Inflammatory macrophage treated with lipopolysaccharide for 4 hours (primary cell): ENCODE measurements around the gene SSTR1.
"Not testable (repeated sequence)": the region's sequence is repeated elsewhere in the genome, so short reads cannot be mapped to it uniquely, and the experiment has no call there.

Experiments
- DNase-seq: peaks from one replicate; pipeline ENCODE4 v3.0.0-alpha.2; 2020

The SSTR1 gene, protein sequence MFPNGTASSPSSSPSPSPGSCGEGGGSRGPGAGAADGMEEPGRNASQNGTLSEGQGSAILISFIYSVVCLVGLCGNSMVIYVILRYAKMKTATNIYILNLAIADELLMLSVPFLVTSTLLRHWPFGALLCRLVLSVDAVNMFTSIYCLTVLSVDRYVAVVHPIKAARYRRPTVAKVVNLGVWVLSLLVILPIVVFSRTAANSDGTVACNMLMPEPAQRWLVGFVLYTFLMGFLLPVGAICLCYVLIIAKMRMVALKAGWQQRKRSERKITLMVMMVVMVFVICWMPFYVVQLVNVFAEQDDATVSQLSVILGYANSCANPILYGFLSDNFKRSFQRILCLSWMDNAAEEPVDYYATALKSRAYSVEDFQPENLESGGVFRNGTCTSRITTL

DNA sequence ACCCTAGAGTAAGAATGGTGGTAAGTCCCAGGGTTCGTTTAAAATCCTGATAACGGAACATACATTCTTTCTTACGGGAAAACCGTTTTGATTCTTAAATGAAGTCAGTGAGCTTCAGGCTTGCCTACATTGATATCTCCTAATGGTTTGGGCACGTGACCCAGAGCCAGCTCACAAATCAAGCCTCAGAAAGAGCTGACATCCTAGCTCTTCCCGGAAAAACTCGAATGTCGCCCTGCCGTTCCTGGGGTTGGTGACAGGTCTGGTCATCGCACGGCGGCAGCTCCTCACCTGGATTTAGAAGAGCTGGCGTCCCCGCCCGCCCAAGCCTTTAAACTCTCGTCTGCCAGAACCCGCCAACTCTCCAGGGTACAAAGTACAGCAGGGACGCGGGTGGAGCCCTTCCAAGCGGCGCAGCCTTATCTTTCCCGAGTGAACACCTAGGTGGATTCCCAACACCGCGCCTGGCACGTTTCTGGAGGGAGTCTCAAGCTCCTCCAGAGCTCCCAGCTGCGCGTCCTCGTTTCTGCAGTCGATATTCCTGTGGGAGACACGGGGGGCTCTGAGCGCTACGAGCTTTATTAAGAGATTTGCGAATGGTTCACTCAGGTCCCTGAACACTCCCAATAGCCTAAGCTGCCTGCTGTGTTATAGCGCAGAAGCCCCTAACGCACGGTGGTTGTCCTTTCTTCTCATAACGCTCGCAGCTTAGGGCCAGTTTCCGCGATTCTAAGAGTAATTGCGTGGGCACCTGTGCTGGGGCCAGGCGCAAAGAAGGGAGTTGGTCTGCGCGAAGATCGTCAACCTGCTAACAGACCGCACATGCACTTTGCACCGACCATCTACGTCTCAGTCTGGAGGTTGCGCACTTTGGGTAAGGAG lies at the start of gene SSTR1:
Gene SSTR1, plus strand, starts transcription at position 169 of the 882 bp plus-strand sequence. CDS start 1,486 bp downstream, outside the sequence.
- DNase-seq: no peak

GRCh38 chr14:38158468-38158867 lies 49.2 kb upstream of the SSTR1 start:
- no peak for DNase-seq

GRCh38 chr14:38168416-38168815 lies 39.3 kb upstream of the SSTR1 start:
- DNase-seq: no peak

DNA sequence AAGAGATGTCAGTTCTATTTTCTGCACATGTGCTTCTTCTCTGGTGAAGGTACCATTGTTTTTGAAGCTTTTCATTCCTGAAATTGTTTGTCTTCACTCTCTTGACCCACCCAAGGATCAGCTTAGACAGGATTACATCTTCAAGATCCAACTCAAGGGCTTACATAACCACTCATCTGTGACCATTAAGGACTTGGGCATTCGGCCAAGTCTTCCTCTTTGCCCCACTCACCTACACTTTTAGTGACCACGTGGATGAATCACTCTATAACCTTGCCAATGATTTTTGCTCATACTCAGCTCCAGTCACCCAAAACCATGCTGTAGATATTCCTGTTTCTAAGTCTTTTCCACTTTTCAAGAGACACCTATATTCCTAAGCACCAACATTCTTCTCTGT lies 36.5 kb upstream of the SSTR1 start:
- DNase-seq: no peak

DNA sequence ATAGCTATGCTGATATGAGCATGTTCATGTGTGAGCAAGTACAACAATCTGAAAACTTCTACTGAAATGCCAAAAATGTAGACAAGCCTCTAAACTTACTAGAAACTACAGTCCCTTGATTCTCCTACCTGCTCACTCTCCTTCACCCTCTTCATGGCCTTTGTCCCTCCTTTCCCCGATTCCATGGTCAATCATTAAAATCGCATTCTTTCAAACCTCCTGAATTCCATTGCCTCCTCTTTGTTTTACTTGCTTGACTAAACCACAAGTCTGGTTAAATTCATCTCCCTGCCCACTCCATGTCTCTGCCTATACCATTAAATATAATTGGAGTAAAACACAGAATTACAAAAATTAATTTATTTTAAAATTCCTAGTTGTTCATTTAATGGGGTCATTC lies 33.0 kb upstream of the SSTR1 start:
- no peak for DNase-seq

DNA sequence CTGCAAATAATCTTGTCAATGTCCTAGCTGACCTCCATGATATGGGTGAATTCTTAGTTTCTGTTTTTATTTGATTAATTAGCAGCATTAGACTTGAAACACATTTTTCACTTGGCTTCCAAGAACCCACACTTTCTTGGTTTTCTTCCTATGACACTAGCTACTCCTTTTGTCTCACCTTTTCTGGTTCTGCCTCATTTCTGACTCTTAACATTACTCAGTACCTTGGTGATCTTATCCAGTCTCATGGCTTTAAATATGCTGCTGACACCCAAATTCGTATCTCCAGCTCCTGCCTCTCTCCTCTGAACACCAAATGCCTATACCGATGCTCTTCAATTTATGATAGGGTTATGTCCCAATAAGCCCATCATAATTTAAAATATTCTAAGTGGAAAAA lies 32.0 kb upstream of the SSTR1 start:
- no peak for DNase-seq

DNA sequence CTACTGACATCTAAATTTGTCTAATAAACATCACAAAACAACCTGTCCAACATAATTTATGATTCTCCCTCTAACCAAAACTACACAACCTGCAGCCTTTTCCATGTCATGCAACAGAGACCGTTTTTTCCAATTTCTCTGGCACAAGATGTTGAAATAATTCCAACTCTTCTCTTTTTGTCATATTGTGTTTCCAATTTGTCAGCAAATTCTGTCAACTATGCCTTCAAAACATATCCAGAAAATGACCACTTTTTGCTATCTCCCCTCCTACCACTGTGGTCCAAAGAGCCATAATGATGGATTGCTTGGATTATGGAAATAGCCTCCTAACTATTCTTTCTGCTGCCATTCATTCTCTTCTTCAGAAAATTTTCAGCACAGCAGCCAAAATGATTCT lies 31.3 kb upstream of the SSTR1 start:
- DNase-seq: no peak

DNA sequence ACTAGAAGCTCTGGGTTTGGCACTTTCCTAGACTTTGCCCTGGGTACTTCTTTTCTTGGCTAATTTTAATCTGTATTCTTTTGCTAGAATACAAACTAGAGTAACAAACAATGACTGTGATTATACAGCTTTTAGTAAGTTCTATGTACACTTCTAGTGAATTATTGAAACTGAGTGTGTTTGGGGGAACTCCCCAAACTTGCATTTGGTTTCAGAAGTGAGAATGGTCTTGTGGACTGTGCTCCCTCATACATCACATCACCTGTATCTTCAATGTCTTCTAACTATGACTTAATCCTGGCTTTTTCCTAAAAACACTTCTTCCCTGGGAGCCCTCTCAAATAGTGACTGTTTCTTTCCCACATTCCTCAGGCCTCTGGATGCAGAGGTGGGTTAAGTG lies 23.6 kb upstream of the SSTR1 start:
- DNase-seq: no peak

DNA sequence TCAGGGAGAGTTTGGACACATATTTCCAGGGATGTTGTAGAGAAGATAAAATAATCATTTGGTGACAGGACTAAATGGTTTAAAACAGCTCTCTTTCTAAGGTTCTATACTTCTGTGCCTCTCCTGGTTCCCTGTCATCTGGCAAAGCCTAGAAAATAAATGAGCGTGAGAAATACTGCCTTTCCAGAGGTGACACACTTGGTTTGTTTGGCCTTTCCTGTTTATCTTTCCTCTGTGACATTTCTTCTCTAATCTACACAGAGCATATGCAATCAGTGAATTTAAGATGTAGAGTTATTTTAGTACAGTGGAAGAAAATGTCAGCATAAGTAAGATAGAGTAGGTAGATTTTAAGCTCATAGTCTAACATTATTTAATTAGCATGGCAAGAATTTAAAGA lies 22.0 kb upstream of the SSTR1 start:
- no peak for DNase-seq

DNA sequence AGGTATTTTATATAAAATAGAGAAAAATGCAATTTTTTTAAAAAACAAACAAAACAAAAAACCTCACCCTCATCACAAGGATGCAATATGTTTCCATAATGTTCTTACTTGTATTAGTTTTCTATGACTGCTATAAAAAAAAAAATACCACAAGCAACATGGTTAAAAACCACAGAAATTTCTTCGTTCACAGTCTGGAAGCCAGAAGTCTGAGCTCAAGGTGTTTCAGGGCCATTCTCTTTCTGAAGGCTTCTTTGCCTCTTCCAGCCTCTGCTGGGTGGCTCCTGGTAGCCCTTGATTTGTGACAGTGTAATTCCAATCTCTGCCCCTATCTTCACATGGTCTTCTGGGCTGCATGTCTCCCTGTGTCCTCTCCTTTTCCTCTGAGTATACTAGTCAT lies 21.5 kb upstream of the SSTR1 start:
- DNase-seq: no peak

DNA sequence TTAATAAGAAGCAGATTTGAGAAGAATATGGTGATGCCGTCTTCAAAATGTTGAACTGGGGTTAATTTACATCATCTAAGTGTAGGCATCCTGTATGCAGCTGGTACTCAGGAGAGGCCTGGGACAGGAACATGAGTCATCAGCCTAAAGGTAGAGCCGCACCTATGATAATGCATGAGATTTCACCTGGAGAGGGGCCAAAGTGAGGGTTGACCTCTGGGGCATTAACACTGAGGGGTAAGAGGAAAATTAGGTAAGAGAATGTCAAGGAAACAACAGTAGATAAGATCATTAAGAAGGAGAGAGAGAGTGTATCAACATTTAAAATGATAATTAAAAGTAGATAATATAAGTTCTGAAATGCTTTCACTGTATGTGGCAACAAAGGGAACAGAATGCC lies 20.2 kb upstream of the SSTR1 start:
- DNase-seq: no peak

- no peak for DNase-seq
Measured at GRCh38 chr14:38189930-38190726, 17.6 kb upstream of the SSTR1 start.

DNA sequence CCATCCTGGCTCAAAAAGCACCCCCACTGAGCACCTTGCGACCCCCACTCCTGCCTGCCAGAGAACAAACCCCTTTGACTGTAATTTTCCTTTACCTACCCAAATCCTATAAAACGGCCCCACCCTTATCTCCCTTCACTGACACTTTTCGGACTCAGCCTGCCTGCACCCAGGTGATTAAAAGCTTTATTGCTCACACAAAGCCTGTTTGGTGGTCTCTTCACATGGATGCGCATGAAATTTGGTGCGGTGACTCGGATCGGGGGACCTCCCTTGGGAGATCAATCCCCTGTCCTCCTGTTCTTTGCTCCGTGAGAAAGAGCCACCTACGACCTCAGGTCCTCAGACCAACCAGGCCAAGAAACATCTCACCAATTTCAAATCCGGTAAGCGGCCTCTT lies 16.9 kb upstream of the SSTR1 start:
- not testable (repeated sequence) for DNase-seq

- not testable (repeated sequence) for DNase-seq
Measured at GRCh38 chr14:38191491-38191890, 16.2 kb upstream of the SSTR1 start.

- peak; percentile 2 for DNase-seq
Measured at GRCh38 chr14:38197001-38197783, 10.5 kb upstream of the SSTR1 start.

DNA sequence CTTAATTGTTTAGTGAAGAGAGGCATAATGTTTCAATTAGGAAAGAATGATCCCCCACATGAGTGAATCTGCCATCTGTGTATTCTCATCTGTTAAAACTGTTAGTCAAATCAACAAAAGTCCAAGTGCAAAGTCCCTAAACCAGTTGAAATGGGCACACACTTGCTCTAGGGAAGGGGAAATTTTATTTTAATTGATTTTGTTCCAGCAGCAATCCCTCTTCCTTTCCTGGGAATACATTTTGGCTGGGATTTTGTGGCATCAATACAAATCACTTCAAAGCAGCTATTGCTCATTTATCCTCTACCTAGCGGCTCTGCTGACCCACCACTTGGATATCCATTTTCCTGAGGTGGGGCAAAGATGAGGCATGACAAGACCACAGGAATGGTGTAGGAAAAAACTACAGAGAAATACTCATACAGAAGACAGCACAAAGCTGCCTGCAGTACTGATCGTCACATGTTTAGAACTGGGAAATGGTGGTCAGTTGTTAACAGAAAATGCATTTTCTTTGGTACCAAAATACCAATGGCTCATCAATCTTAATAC lies 9.8 kb upstream of the SSTR1 start:
- DNase-seq: no peak

GRCh38 chr14:38198425-38198824 lies 9.3 kb upstream of the SSTR1 start:
- DNase-seq: no peak

GRCh38 chr14:38199076-38199475 lies 8.6 kb upstream of the SSTR1 start:
- DNase-seq: no peak

- DNase-seq: no peak
Measured at GRCh38 chr14:38199739-38200138, 8.0 kb upstream of the SSTR1 start.

GRCh38 chr14:38201137-38201828 lies 6.4 kb upstream of the SSTR1 start:
- no peak for DNase-seq

DNA sequence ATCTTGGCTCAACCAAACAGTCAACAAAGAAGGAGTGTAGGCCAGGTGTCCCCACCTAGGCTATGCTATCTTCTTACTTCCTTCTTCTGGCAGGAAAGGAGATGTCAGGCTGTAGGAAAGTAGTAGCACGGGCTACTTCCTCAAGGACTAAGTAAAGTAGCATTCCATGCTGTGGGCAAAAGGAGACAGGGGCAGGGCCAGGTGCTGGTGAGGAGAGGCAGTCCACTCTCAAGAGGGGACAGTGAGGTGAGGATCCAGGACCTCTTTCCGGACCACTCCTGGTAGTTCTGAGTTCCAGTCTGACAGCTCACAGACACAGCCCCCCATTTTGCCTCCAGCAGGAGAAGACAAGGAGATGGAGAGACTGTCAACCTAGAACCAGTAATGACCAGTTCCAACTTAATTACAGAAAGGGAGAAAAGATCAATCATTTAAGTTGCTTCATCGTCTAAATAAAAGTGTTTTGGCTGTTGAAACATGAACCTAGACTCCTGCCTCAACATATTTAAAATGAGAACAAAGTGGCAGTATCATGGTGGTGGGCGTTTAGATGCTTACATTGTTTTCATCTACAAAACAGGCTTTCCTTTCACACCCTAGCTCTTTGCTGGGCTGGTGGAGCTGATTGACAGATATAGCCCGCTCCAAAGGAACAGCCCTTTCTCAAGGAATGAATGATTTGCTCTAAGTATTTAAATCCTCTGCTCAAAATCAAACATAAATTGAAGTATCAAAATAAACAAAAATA lies 5.1 kb upstream of the SSTR1 start:
- DNase-seq: no peak
